GM20000 (cell line): ENCODE measurements around the gene PLA2G7.
"Not testable (repeated sequence)": the region's sequence is repeated elsewhere in the genome, so short reads cannot be mapped to it uniquely, and the experiment has no call there.

ENCODE experiments used
- DNase-seq: peaks from one replicate; pipeline ENCODE4 v3.0.0; 2012; ENCODE audit warnings: low spot score
- TF ChIP-seq, protein P1 (sequence below): IDR thresholded peaks from 2 replicates; pipeline ENCODE4 v1.5.1; 2012; ENCODE audit warnings: mild to moderate bottlenecking, control low read depth; ENCODE audit errors: extremely low read depth, missing control alignments

The PLA2G7 gene

DNA sequence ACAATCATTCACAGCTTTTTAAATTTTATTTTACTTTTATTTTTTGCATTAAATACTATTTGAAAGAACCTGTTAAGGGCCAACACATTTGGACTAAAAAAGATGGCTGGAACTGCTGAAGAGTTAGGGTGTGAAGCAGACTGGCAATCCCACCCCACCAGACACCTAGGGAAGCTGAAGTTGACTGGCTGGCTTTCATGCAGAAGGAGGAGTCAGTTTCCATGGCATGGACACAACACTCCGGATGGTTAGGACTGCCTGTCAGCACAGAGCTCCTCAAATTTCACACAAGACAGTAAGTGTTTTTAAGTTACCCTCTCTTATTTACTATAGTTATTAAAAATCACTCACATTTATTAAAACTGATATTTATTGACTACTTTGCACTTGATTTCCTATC lies 11.5 kb upstream of the PLA2G7 start, which contains the start of gene ANKRD66:
ANKRD66 (plus strand) TSS at position 238 of the 400 bp plus-strand sequence. CDS start 5,016 bp downstream, outside the sequence.
- TF ChIP-seq, protein P1, sequence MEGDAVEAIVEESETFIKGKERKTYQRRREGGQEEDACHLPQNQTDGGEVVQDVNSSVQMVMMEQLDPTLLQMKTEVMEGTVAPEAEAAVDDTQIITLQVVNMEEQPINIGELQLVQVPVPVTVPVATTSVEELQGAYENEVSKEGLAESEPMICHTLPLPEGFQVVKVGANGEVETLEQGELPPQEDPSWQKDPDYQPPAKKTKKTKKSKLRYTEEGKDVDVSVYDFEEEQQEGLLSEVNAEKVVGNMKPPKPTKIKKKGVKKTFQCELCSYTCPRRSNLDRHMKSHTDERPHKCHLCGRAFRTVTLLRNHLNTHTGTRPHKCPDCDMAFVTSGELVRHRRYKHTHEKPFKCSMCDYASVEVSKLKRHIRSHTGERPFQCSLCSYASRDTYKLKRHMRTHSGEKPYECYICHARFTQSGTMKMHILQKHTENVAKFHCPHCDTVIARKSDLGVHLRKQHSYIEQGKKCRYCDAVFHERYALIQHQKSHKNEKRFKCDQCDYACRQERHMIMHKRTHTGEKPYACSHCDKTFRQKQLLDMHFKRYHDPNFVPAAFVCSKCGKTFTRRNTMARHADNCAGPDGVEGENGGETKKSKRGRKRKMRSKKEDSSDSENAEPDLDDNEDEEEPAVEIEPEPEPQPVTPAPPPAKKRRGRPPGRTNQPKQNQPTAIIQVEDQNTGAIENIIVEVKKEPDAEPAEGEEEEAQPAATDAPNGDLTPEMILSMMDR = no peak
- no peak for DNase-seq

DNA sequence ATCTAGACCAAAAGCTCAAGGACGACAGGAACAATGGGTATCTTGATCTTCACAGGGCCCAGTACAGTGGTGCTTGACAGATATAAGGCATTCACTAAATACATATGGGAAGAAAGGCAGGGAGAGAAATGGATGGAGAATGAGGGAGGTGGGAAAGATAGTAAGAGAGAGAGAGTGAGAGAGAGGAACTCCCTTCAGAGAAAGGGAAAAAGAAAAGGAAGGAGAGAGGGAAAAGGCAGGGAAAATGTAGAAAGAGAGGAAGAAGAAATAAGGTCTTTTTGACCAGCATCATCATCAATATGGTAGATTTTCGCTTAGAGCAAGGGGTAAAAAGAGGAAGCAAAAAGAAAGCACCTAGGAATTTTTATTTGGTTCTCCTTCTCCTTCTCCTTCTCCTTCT lies 10.8 kb upstream of the PLA2G7 start:
- TF ChIP-seq, protein P1 = no peak
- DNase-seq = no peak

DNA sequence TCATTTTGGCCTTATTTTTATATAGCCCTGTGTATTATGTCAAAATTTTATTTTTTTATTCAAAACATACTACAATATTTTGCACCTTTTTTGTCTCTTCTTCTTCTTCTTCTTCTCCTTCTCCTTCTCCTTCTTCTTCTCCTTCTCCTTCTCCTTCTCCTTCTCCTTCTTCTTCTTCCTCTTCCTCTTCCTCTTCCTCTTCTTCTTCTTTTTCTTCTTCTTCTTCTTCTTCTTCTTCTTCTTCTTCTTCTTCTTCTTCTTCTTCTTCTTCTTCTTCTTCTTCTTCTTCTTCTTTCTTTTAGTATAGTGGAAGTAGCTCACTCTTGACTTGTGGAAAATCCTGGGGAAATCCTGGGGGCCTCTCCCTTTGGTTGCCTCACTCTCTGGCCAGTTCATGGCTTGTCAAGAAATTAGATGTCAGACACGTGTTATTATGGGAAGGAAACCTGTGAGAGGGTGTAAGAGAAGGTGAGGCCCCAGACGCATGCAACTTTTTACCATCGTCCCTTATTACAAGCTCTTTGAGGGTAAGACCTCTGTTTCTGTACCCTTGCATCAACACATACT lies 9.1 kb upstream of the PLA2G7 start:
- not testable (repeated sequence) for DNase-seq

DNA sequence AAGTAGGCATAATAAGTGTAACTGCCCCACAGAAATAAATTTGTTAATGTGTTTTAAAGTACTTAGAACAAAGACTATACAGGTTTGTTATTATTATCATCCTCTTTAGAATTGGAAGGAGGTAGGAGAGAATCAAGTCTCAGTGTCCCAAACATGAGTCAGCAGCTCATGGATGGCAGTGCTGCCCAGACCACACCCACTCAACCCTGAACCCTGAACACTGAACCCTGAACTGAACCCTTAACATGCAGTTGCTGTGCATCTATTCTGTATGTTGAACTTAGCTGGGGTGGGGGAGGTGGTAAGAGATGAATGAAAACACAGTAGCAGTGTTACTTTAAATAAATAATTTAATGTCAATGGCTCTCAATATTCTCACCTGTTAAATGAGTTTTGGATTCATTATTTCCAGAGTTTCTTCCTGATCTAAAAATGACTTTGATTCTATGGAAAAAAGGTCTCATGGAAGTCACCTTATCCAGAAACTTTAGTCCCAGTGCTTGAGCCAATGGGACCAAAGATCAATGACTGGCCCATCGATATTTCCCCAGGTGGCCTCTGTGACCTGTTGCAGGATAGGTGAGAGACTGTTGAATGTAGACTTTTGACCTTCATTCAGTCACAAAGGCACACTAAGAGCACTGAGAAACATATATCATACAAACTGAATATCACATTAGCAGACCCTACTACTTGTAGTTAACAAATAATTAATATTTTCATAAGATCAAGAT lies 8.4 kb upstream of the PLA2G7 start:
- TF ChIP-seq, protein P1 = no peak
- no peak for DNase-seq

DNA sequence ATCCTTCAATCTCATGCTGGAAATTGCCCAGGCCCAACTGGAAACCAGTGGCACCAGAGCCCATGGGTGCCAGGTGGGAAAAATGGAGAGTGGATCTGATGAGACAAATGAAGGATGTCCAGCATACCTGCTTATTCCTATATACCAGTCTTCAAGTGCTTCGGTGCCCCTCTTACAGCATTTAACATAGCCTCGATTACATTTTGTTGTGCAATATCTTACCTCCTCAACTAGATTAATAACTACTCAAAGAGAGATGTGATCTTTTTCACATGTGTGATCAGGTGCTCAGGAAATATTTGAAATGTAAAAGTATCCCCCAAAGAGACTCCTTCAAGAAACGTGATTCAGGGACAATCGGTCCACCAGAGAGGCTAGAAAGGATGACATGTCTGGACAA lies 6.7 kb upstream of the PLA2G7 start:
- DNase-seq = no peak
- TF ChIP-seq, protein P1 = no peak

DNA sequence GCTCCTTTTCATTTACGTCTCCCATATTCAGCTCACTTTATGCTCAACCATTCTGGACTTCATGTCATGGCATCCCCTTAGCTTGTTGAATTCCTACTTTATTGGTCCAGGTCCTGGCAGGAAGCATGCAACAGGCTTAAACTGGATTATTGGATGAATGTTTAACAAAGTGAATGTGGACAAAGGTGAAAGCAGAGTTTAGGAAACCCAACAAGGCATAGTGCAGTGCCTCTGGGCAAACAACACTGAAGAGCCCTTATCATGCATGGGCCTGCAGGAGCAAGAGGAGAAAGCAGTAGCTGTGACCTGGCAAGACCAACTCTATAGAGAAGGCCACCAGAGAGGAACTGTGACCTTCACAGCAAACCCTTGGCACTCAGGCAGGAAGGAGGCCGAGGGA lies 6.3 kb upstream of the PLA2G7 start:
- no peak for DNase-seq
- TF ChIP-seq, protein P1 = no peak

DNA sequence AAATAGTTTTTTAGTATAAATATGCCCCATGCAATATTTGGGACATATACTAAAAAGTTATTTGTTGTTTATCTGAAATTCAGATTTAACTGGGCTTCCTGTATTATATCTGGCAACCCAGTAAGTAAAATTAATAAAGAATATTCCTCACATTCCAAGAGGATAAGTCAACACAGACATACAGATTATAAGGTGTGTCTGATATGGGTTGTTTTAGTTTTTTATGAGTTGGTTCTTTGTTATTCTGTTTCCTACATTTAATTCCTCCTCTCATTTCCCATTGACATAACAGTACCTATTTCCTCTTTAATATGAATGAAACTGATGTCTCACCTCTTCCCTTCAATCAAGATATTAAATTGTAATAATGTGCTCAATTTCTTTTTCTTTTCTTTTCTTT lies 1.7 kb upstream of the PLA2G7 start:
- TF ChIP-seq, protein P1 = no peak
- no peak for DNase-seq

DNA sequence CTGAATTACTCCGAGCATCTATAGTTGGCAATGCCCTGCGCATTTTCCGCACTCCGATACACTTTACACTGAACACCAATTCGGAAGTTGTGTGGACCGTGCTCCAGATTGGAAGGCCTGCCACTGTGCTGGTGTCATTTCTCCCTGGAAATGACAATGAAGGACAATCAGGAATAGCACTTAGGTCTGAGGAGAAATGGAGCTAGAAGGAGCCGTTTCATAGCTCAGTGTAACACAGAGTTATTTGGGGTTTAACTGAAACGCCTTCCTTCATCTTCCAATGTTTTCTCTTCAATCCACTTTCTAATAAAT lies 501 bp upstream of the PLA2G7 start:
- TF ChIP-seq, protein P1 = no peak
- DNase-seq = no peak
